Neural cell (in vitro differentiated cells): Measurements from ENCODE around the gene INSR. TPM values are rescaled to one million over a fixed set of nuclear protein-coding genes. Genes with fewer than 3 reads are reported as not detected.

Experiments
- H2AFZ ChIP-seq: fragments of 200-600, 300-800 bp; sonication (generic), shearing (Covaris generic); 2 replicates; pipeline ENCODE4 v1.6.0; 2014; ENCODE audit warnings: low read depth, mild to moderate bottlenecking, antibody characterized with exemption, low read length, moderate library complexity
- H3F3A ChIP-seq: fragments of 200-600 bp; shearing (Covaris generic); 2 replicates; pipeline ENCODE4 v1.6.1; 2016; ENCODE audit warnings: mild to moderate bottlenecking, moderate library complexity, mixed read lengths, antibody characterized with exemption, low read length; ENCODE audit not compliant: insufficient read depth, poor library complexity, severe bottlenecking
- H3K27ac ChIP-seq: fragments of 200-600, 300-800 bp; sonication (generic), shearing (Covaris generic); 2 replicates; pipeline ENCODE4 v1.5.1; 2014; ENCODE audit warnings: mild to moderate bottlenecking, low read length, moderate library complexity
- H3K27me3 ChIP-seq: fragments of 300-800, 200-600 bp; sonication (generic), shearing (Covaris generic); 2 replicates; pipeline ENCODE4 v1.6.0; 2014; ENCODE audit warnings: mild to moderate bottlenecking, low read depth, low read length, moderate library complexity; ENCODE audit not compliant: insufficient read depth
- H3K36me3 ChIP-seq: fragments of 300-800, 200-600 bp; sonication (generic), shearing (Covaris generic); 2 replicates; pipeline ENCODE4 v1.5.1; 2014; ENCODE audit warnings: mild to moderate bottlenecking, antibody characterized with exemption, low read length, moderate library complexity; ENCODE audit not compliant: insufficient read depth
- H3K4me2 ChIP-seq: fragments of 300-800, 200-600 bp; sonication (generic), shearing (Covaris generic); 2 replicates; pipeline ENCODE4 v1.6.0; 2014; ENCODE audit warnings: mild to moderate bottlenecking, low read length
- H3K4me3 ChIP-seq: fragments of 300-800, 200-600 bp; sonication (generic), shearing (Covaris generic); 2 replicates; pipeline ENCODE4 v1.5.1; 2014; ENCODE audit warnings: mild to moderate bottlenecking, low read length, moderate library complexity
- H3K79me2 ChIP-seq: fragments of 200-600 bp; shearing (Covaris generic); replicated peaks from 2 replicates; pipeline ENCODE4 v1.6.0; 2014; ENCODE audit warnings: mild to moderate bottlenecking, low read length, moderate library complexity; ENCODE audit not compliant: insufficient read depth
- H3K9ac ChIP-seq: fragments of 300-800, 200-600 bp; sonication (generic), shearing (Covaris generic); 2 replicates; pipeline ENCODE4 v1.6.1; 2016; ENCODE audit warnings: mild to moderate bottlenecking, low read length, mixed read lengths
- H3K9me2 ChIP-seq: fragments of 200-600 bp; shearing (Covaris generic); 2 replicates; pipeline ENCODE4 v1.6.1; 2016; ENCODE audit warnings: mild to moderate bottlenecking, low read length, mixed read lengths; ENCODE audit not compliant: insufficient read depth
- H3K9me3 ChIP-seq: fragments of 200-600, 300-800 bp; sonication (generic), shearing (Covaris generic); 2 replicates; pipeline ENCODE4 v1.6.1; 2016; ENCODE audit warnings: mild to moderate bottlenecking, mixed run types, low read length, moderate library complexity, mixed read lengths
- H4K20me1 ChIP-seq: fragments of 200-600 bp; shearing (Covaris generic); 2 replicates; pipeline ENCODE4 v1.6.1; 2016; ENCODE audit warnings: mild to moderate bottlenecking, mixed run types; ENCODE audit not compliant: insufficient read depth
- CTCF ChIP-seq: fragments of 450-650 bp; IDR thresholded peaks from 2 replicates; pipeline ENCODE4 v1.5.1; 2014; ENCODE audit warnings: antibody characterized with exemption, mild to moderate bottlenecking, moderate library complexity; ENCODE audit not compliant: poor library complexity, severe bottlenecking
- EP300 ChIP-seq: fragments of 450-650 bp; conservative IDR thresholded peaks from 2 replicates; pipeline ENCODE4 v1.6.1; 2014; ENCODE audit warnings: antibody characterized with exemption, mild to moderate bottlenecking, moderate library complexity; ENCODE audit not compliant: poor library complexity, severe bottlenecking
- EZH2 ChIP-seq: fragments of 200-600, 300-800 bp; shearing (Covaris generic), sonication (generic); IDR thresholded peaks from 2 replicates; pipeline ENCODE4 v1.6.1; 2014; ENCODE audit warnings: antibody characterized with exemption, low read length, borderline replicate concordance, mild to moderate bottlenecking; ENCODE audit not compliant: insufficient read depth, poor library complexity, severe bottlenecking
- MXI1 ChIP-seq: fragments of 450-650 bp; conservative IDR thresholded peaks from 2 replicates; pipeline ENCODE4 v1.6.1; 2014; ENCODE audit warnings: antibody characterized with exemption, mild to moderate bottlenecking; ENCODE audit not compliant: poor library complexity, severe bottlenecking
- POLR2AphosphoS5 ChIP-seq: IDR thresholded peaks from 2 replicates; pipeline ENCODE4 v1.6.1; 2012
- RAD21 ChIP-seq: fragments of 450-650 bp; conservative IDR thresholded peaks from 2 replicates; pipeline ENCODE4 v1.6.1; 2014; ENCODE audit warnings: antibody characterized with exemption, mild to moderate bottlenecking, moderate library complexity
- REST ChIP-seq: IDR thresholded peaks from 2 replicates; pipeline ENCODE4 v1.6.1; 2012; ENCODE audit warnings: borderline replicate concordance
- SMC3 ChIP-seq: fragments of 450-650 bp; conservative IDR thresholded peaks from 2 replicates; pipeline ENCODE4 v1.6.1; 2014; ENCODE audit warnings: antibody characterized with exemption, mild to moderate bottlenecking, moderate library complexity; ENCODE audit not compliant: poor library complexity
- TAF1 ChIP-seq: IDR thresholded peaks from 2 replicates; pipeline ENCODE4 v1.6.1; 2012; ENCODE audit warnings: low read depth
- polyA plus RNA-seq: library from polyadenylated mRNA; depleted of rRNA; stranded (reverse); fragments of >200 nt; gene quantifications from 2 replicates; pipeline ENCODE4 v1.2.3, GENCODE V29; 2014

INSR gene
- polyA plus RNA-seq, 1 donor from 2014 or later: 16.0 TPM

DNA sequence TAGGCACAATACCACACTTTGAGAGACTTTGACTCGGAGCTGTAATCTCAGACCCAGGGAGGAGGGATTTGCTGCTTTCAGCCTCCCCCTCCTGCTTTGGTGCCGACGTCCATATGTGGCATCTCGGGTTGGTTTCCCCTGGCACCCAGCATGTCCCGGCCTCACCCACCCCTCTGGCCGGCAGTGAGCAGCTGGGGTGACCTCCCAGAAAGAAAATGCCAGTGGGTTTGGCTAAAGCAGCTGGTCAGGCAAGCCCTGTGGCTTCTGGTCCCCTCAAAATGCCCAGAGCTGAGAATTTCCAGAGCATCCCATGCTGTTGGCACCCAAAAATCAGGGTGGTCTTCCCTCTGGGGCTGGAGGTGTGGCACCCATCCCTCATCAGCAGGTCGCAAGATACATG is 34.1 kb downstream of the INSR start:
- no peaks in the 10 kb centered on the region for H3F3A ChIP-seq
- H3K27me3 ChIP-seq: no peaks in the 10 kb centered on the region
- no peaks in the 10 kb centered on the region for H3K9me3 ChIP-seq
- H3K9ac ChIP-seq: no peak overlapping the region
- H3K79me2 ChIP-seq: peaks cover 9% of the 10 kb centered on the region
- no peaks in the 10 kb centered on the region for H3K9me2 ChIP-seq
- TF ChIP-seq EP300 (no peak), SMC3 (no peak), TAF1 (no peak), CTCF (no peak), MXI1 (no peak), POLR2AphosphoS5 (no peak), RAD21 (no peak), EZH2 (no peak), REST (no peak)
- no peak overlapping the region for H3K4me2 ChIP-seq
- no peaks in the 10 kb centered on the region for H4K20me1 ChIP-seq
- no peak overlapping the region for H3K4me3 ChIP-seq
- no peak overlapping the region for H2AFZ ChIP-seq
- H3K27ac ChIP-seq: no peak overlapping the region
- peaks cover 5% of the 10 kb centered on the region for H3K36me3 ChIP-seq

- no peak overlapping the region for H2AFZ ChIP-seq
- H3K9ac ChIP-seq: no peak overlapping the region
- H3K36me3 ChIP-seq: no peaks in the 10 kb centered on the region
- TF ChIP-seq EZH2: no peak
- no peak for TF ChIP-seq SMC3
- no peak for TF ChIP-seq MXI1
- no peak for TF ChIP-seq RAD21
- TF ChIP-seq TAF1: no peak
- TF ChIP-seq POLR2AphosphoS5: no peak
- H3K4me3 ChIP-seq: no peak overlapping the region
- no peaks in the 10 kb centered on the region for H3F3A ChIP-seq
- H4K20me1 ChIP-seq: no peaks in the 10 kb centered on the region
- no peak overlapping the region for H3K4me2 ChIP-seq
- no peaks in the 10 kb centered on the region for H3K9me3 ChIP-seq
- no peaks in the 10 kb centered on the region for H3K27me3 ChIP-seq
- H3K27ac ChIP-seq: no peak overlapping the region
- no peaks in the 10 kb centered on the region for H3K9me2 ChIP-seq
- no peaks in the 10 kb centered on the region for H3K79me2 ChIP-seq
These were observed 35.3 kb downstream of the INSR start for GRCh38 chr19:7258840-7259395.
